ENCODE data around the gene MAN1C1.
"Not testable (repeated sequence)": the region's sequence is repeated elsewhere in the genome, so short reads cannot be mapped to it uniquely, and the experiment has no call there.

The MAN1C1 gene

DNA sequence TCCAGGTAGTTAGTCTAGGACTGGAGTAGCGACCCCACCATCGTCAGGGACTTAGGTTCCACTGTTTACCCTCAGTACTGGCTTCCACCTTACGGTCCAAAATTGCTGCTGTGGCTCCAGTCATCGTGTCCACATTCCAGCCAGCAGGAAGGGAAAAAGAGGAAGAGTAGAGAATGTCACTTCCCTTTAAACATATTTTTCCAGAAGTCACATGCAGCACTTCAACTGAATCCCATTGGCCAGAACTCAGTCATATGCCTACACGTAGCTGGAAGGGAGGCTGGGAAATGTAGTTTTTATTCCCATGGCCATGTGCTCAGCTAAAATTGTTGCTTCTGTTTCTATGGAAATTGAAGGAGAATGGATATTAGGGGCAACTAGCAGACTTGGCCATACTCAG lies 99.3 kb downstream of the MAN1C1 start:
- no peak for DNase-seq (ENCODE audit: low read depth)

- no peak for DNase-seq (ENCODE audit: low read depth)
Observed at GRCh38 chr1:25716320-25716719, 99.7 kb downstream of the MAN1C1 start.

GRCh38 chr1:25718732-25719131 lies 102.1 kb downstream of the MAN1C1 start:
- DNase-seq (ENCODE audit: low read depth) = no peak

- no peak for DNase-seq (ENCODE audit: low read depth)
Observed at GRCh38 chr1:25720624-25721023, 104.0 kb downstream of the MAN1C1 start.

GRCh38 chr1:25723250-25723880 lies 106.8 kb downstream of the MAN1C1 start:
- no peak for DNase-seq (ENCODE audit: low read depth)

DNA sequence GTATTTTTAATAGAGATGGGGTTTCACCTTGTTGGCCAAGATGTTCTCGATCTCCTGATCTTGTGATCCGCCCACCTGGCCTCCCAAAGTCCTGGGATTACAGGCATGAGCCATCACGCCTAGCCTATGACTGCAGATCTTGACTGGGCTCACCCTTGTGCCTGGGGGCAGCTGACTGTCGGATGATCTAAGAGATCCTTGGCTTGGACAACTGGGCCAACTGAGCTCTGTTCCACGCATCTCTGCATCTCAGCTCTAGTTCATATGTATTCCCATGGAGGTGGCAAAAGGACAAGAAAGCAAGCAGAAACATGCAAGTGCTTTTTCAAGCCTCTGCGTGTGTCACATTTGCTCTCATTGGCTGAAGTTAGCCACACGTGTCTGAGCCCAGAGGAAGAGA lies 107.6 kb downstream of the MAN1C1 start:
- DNase-seq (ENCODE audit: low read depth) = no peak

- no peak for DNase-seq (ENCODE audit: low read depth)
Observed at GRCh38 chr1:25724966-25725365, 108.4 kb downstream of the MAN1C1 start.

GRCh38 chr1:25725482-25725881 lies 108.9 kb downstream of the MAN1C1 start:
- no peak for DNase-seq (ENCODE audit: low read depth)

- no peak for DNase-seq (ENCODE audit: low read depth)
Observed at GRCh38 chr1:25727088-25727487, 110.5 kb downstream of the MAN1C1 start.

DNA sequence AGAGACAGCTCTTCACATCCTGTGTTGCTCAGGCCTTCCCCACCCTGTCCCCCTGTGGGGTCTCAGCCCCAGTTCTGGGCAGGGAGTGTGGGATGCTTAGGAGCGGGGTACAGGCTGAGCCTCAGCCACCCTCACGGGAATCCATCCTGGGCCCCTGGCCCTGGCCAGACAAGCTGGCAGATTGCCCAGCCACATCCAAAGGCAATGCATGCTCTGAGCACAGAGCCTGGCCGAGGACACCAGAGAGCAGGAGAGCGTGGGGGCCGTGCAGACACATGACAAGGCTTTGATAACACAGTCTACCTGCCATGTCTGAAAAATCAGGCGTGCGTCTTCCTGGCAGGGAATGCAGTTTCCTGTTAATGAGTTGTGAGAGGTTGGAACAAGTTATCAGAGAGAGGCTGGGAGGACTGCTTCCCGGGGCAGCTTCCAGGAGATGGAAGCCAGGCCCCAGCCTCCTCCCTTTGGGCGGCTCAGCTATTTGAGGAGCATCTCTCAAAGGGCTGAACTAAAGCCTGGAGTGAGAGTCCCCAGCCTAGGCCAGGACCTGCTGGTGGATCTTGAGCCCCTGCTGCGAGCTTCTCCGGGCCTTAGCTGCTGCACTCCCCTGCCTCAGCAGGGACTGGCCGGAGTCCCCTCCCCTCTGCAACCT lies 111.2 kb downstream of the MAN1C1 start:
- no peak for DNase-seq (ENCODE audit: low read depth)

- no peak for DNase-seq (ENCODE audit: low read depth)
Observed at GRCh38 chr1:25728301-25728935, 111.8 kb downstream of the MAN1C1 start.

- no peak for DNase-seq (ENCODE audit: low read depth)
Observed at GRCh38 chr1:25729045-25729444, 112.5 kb downstream of the MAN1C1 start.

GRCh38 chr1:25729790-25730644 lies 113.4 kb downstream of the MAN1C1 start:
- DNase-seq (ENCODE audit: low read depth) = no peak

DNA sequence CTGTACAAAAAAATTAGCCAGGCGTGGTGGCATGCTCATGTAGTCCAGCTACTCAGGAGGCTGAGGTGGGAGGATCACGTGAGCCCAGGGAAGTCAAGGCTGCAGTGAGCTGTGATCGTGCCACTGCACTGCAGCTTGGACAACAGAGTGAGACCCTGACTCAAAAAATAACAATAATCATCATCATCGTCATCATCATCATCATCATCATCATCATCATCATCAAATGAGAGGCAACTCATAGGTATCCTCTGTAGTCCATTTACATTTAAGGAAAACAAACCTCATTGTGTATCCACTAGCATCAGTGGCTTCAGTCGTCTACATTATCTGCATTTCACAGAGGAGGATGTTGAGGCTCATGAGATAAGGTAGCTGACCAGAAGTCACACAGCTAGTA lies 114.6 kb downstream of the MAN1C1 start:
- DNase-seq (ENCODE audit: low read depth) = no peak

DNA sequence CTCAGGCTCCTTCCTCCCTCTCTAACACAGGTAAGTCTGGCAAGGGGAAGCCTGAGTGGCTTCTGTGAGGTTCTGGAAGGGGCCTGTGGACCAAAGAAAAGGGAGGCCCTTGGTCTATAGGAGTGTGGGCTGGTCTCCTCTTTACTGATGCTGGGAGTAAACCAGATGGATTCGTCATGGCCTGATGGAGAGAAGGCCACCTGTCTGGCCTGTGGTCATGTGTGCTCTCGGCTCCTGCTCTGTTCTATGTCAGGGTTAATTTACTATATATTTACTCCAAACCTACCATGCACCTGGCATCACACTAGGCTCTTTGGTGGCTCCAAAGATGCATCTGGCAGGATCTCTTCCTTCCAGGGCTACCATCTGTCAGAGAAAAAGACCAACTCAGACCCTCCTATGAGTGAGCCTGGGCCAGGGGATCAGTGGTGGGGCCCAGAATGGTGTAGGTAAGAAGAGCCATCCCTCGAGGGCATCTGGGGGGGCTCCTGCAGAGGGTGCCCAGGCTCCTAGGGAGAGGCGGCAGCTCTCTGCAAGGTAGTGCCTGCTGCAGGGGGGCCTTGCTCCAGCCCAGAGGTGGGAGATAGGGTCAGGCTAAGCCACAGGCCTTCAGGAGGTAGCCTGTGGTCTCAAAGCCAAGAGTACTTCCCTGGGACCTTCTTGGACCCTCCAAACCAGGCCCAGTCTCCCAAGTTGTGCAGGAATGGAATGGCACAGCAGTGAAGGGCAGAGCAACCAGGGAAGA lies 115.2 kb downstream of the MAN1C1 start:
- DNase-seq (ENCODE audit: low read depth) = no peak

GRCh38 chr1:25732821-25733220 lies 116.2 kb downstream of the MAN1C1 start:
- DNase-seq (ENCODE audit: low read depth) = no peak

- DNase-seq (ENCODE audit: low read depth) = no peak
Observed at GRCh38 chr1:25733271-25733670, 116.7 kb downstream of the MAN1C1 start.

DNA sequence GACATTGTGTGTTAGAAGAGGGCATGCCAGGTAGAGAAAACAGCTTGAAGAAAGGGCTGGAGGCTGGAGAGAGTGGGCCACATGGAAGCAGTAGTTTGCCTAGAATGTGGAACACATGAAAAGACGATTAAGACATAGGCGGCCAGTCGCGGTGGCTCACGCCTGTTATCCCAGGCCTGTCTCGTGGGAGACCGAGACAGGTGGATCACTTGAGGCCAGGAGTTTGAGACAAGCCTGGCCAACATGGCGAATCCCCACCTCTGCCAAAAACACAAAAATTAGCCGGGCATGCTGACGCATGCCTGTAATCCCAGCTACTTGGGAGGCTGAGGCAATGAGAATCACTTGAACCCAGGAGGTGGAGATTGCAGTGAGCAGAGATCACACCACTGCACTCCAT lies 118.4 kb downstream of the MAN1C1 start:
- not testable (repeated sequence) for DNase-seq (ENCODE audit: low read depth)

DNA sequence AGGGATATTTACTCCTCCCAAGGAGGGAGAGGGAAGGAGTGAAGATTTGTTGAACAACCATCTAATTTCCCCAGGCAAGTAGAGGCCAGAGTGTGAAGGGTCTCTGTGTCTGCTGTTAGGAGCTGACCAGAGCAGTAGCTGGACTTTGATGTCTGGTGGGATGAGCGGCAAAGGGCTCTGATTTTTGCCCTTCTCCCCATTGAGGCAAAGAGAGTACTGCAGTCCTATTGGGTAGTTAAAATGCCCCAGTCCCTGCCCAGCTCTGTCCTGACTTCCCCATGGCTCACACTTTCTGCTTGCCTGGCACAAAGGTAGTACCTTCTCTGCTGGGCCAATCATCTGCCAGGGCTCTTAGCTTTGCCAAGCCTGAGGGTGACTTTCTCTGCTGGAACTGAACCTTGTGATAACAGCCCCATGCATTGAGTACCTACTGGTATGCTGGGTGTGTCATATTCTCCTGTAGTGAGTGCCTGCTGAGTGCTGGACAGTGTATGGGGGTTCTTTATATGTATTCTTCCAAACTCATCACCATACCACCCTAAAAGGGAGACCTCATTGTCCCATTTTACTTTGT lies 119.5 kb downstream of the MAN1C1 start:
- no peak for DNase-seq (ENCODE audit: low read depth)

GRCh38 chr1:25737130-25737529 lies 120.5 kb downstream of the MAN1C1 start:
- no peak for DNase-seq (ENCODE audit: low read depth)

DNA sequence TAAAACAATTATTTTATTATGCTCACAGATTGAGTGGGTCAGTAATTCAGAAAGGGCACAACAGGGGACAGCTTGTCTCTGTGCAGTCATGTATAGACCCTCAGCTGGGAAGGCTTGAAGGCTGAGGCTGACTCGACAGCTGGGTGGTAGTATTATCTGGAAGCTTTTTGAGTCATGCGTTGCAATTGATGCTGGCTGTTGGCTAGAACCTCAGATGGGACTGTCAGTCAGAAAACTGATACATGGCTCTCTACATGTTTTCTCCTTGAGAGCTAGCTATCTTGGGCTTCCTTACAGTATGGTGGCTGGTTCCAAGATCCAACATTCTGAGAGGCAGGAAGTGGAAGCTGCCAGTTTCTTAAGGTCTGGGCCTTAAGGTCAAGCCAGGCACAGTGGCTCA lies 121.9 kb downstream of the MAN1C1 start:
- DNase-seq (ENCODE audit: low read depth) = no peak

DNA sequence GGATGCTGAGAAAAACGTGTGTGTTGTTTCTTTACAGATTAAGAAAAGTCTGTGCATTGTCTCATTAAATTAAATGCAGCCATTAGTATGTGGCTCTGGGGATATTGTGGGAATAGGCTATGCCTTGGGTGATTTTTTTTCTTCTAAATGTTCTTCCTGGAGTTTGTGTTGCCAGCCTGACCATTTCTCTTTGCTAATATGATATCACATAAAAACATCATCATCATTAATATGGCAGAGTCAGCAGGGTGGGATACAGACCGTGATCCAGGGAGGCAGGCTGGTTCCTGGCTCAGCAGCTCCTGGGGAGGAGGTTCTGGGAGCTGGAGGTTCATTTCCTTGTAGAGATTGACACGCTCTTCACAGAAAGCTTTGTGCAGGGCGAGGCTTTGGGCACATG lies 122.8 kb downstream of the MAN1C1 start:
- no peak for DNase-seq (ENCODE audit: low read depth)
